Activated naive CD4-positive, alpha-beta T cell treated with anti-CD3 and anti-CD28 coated beads for 36 hours (primary cell): ENCODE measurements around the gene C9orf50. TPM values are rescaled to one million over a fixed set of nuclear protein-coding genes. Genes with fewer than 3 reads are reported as not detected.
"Not testable (repeated sequence)": the region's sequence is repeated elsewhere in the genome, so short reads cannot be mapped to it uniquely, and the experiment has no call there.

Experiments
- CTCF ChIA-PET: fragments of 350-600 bp; sonication (Branson Sonifier 250); formaldehyde crosslinking; loops from one replicate; lab custom pipeline; 2021; ENCODE audit warnings: antibody characterized with exemption; lab: Charles Lee
- DNase-seq: peaks from one replicate; pipeline ENCODE4 v3.0.0-alpha.2; 2020
- H3K27ac Mint-ChIP-seq: one replicate; pipeline ENCODE4 v1.8.0; 2021; ENCODE audit warnings: mild to moderate bottlenecking, mixed read lengths
- H3K27me3 Mint-ChIP-seq: one replicate; pipeline ENCODE4 v1.8.0; 2021; ENCODE audit warnings: low read depth, mixed read lengths
- H3K36me3 Mint-ChIP-seq: one replicate; pipeline ENCODE4 v1.8.0; 2021; ENCODE audit warnings: low read depth, mixed read lengths
- H3K4me1 Mint-ChIP-seq: one replicate; pipeline ENCODE4 v1.8.0; 2021; ENCODE audit warnings: low read depth, mixed read lengths
- H3K4me3 Mint-ChIP-seq: one replicate; pipeline ENCODE4 v1.8.0; 2021; ENCODE audit warnings: mild to moderate bottlenecking, moderate library complexity, mixed read lengths
- H3K9me3 Mint-ChIP-seq: one replicate; pipeline ENCODE4 v1.8.0; 2021; ENCODE audit warnings: mixed read lengths
- intact Hi-C: fragments of 100-400 bp; cut with micrococcal nuclease; formaldehyde crosslinking; loops from one replicate; pipeline ENCODE4 v1.15.1; 2023
- total RNA-seq, 2 experiments: library from RNA; stranded (reverse); gene quantifications; one replicate each; pipeline ENCODE4 v1.2.3, GENCODE V29; 2021

C9orf50 gene
- not detected for total RNA-seq

DNA sequence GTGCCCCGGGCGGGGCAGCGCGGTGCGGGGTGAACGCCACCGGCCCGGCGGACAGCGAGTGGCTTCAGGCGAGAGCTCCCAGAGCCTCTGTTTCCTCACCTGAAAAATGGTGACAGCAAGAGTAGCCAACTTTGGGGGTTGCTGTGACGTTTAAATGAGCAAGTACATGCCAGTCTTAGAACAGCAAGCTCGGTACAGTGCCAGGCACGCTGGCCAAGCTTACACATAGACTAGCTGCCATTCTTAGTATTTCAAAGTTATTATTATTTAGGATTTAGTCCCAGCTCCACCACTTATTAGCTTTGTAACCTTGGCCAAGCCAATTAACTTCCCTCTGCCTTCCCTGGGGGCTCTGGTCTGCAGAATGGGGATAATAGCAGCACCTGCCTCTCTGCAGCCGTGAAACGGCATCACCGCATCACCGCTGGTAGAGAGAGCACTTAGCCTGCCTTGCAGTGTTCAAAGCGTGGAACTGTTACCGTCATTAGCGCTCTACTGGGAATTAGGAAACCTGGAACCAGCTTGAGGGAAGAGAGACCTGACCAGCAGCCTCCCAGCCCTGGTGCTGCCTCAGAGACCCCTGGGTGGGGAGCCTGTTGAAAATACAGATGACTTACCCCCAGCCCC is at the start of gene C9orf50:
Gene C9orf50 (minus strand): TSS at position 433 of the 627 bp plus-strand sequence. CDS start 527 bp downstream, outside the sequence.
- intact Hi-C loops: no loop called here
- CTCF ChIA-PET: interaction anchor here (0.6 to 5.6 kb wide), 8 partner anchors 9 to 514 kb away, joined by 3 to 42 read pairs (median 3); no protein-coding TSS in a partner anchor
- Mint-ChIP-seq H3K36me3 (no peaks in the 10 kb centered on the region), H3K27ac (no peak within 1 kb of the TSS), H3K4me3 (no peak within 1 kb of the TSS), H3K4me1 (peaks cover 15% of the 10 kb centered on the region), H3K9me3 (no peaks in the 10 kb centered on the region), H3K27me3 (peaks cover 25% of the 10 kb centered on the region)
- no peak for DNase-seq

GRCh38 chr9:129669946-129670345 is 49.0 kb upstream of the C9orf50 start:
- intact Hi-C loops: loop anchor here (5.0 kb wide), 1 partner anchor 42 kb away; no protein-coding TSS in a partner anchor
- peaks cover 8% of the 10 kb centered on the region for H3K27me3 Mint-ChIP-seq
- no peak overlapping the region for H3K4me3 Mint-ChIP-seq
- CTCF ChIA-PET: no interaction called here
- DNase-seq: no peak
- H3K9me3 Mint-ChIP-seq: no peaks in the 10 kb centered on the region
- H3K36me3 Mint-ChIP-seq: no peaks in the 10 kb centered on the region
- H3K27ac Mint-ChIP-seq: no peak overlapping the region
- H3K4me1 Mint-ChIP-seq: peaks cover 3% of the 10 kb centered on the region

- Mint-ChIP-seq H3K27ac (no peak overlapping the region), H3K4me3 (no peak overlapping the region), H3K36me3 (no peaks in the 10 kb centered on the region), H3K4me1 (peaks cover 4% of the 10 kb centered on the region), H3K27me3 (peaks cover 11% of the 10 kb centered on the region), H3K9me3 (no peaks in the 10 kb centered on the region)
- CTCF ChIA-PET: no interaction called here
- intact Hi-C loops: no loop called here
- DNase-seq: no peak
Measured at GRCh38 chr9:129669141-129669718, 48.3 kb upstream of the C9orf50 start.

GRCh38 chr9:129667850-129668249 is 46.9 kb upstream of the C9orf50 start:
- Mint-ChIP-seq H3K36me3 (no peaks in the 10 kb centered on the region), H3K27ac (no peak overlapping the region), H3K4me1 (peaks cover 4% of the 10 kb centered on the region), H3K27me3 (peaks cover 11% of the 10 kb centered on the region), H3K4me3 (no peak overlapping the region), H3K9me3 (no peaks in the 10 kb centered on the region)
- DNase-seq: no peak
- CTCF ChIA-PET: no interaction called here
- intact Hi-C loops: no loop called here

GRCh38 chr9:129667378-129667777 is 46.5 kb upstream of the C9orf50 start:
- H3K27me3 Mint-ChIP-seq: peaks cover 11% of the 10 kb centered on the region
- no peak overlapping the region for H3K4me3 Mint-ChIP-seq
- no peak for DNase-seq
- H3K4me1 Mint-ChIP-seq: peaks cover 4% of the 10 kb centered on the region
- CTCF ChIA-PET: interaction anchor here (0.6 kb wide), 1 partner anchor 44 kb away, joined by 3 read pairs; no protein-coding TSS in a partner anchor
- H3K9me3 Mint-ChIP-seq: no peaks in the 10 kb centered on the region
- H3K27ac Mint-ChIP-seq: no peak overlapping the region
- intact Hi-C loops: no loop called here
- no peaks in the 10 kb centered on the region for H3K36me3 Mint-ChIP-seq

GRCh38 chr9:129666575-129666974 is 45.7 kb upstream of the C9orf50 start:
- H3K36me3 Mint-ChIP-seq: no peaks in the 10 kb centered on the region

GRCh38 chr9:129665814-129666520 is 45.1 kb upstream of the C9orf50 start:
- H3K27me3 Mint-ChIP-seq: peaks cover 11% of the 10 kb centered on the region
- CTCF ChIA-PET: interaction anchor here (0.6 kb wide), 1 partner anchor 116 kb away, joined by 4 read pairs; no protein-coding TSS in a partner anchor

More at GRCh38 chr9:129666575-129666974, 45.7 kb upstream of the C9orf50 start:
- Mint-ChIP-seq H3K4me1 (peaks cover 4% of the 10 kb centered on the region), H3K9me3 (no peaks in the 10 kb centered on the region), H3K27ac (no peak overlapping the region), H3K4me3 (no peak overlapping the region), H3K27me3 (peaks cover 11% of the 10 kb centered on the region)
- intact Hi-C loops: no loop called here
- DNase-seq: no peak
- CTCF ChIA-PET: interaction anchor here (0.6 kb wide), 1 partner anchor 43 kb away, joined by 3 read pairs; no protein-coding TSS in a partner anchor

DNA sequence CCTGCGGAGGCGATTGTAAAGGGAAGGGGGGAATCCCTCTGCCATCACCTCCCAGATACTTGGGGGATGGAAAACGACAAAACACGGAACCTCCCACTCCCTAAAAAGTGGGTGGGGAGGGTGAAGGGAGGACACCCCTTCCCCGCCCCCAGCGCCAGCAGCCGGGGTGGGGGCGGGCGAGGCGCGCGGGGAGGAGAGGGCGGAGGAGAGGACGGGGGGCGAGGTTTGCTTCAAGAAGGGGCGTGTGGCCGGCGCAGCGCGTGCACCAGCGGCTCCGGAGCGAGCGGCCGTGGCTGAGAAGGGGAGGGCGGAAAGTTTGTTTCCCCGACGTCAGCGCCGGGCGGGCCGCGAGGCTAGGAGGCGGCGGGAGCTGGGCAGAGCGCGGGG is 44.5 kb upstream of the C9orf50 start, which contains the start of gene PRRX2:
Gene PRRX2 (plus strand): TSS at position 259 of the 387 bp plus-strand sequence. CDS start 221 bp downstream, outside the sequence.
- intact Hi-C loops: no loop called here

More at GRCh38 chr9:129665814-129666520, 45.1 kb upstream of the C9orf50 start:
- intact Hi-C loops: no loop called here
- peak overlapping the region; percentile 15 for H3K4me3 Mint-ChIP-seq
- H3K36me3 Mint-ChIP-seq: no peaks in the 10 kb centered on the region
- H3K4me1 Mint-ChIP-seq: peaks cover 4% of the 10 kb centered on the region
- DNase-seq: no peak
- H3K27ac Mint-ChIP-seq: no peak overlapping the region
- H3K9me3 Mint-ChIP-seq: no peaks in the 10 kb centered on the region

DNA sequence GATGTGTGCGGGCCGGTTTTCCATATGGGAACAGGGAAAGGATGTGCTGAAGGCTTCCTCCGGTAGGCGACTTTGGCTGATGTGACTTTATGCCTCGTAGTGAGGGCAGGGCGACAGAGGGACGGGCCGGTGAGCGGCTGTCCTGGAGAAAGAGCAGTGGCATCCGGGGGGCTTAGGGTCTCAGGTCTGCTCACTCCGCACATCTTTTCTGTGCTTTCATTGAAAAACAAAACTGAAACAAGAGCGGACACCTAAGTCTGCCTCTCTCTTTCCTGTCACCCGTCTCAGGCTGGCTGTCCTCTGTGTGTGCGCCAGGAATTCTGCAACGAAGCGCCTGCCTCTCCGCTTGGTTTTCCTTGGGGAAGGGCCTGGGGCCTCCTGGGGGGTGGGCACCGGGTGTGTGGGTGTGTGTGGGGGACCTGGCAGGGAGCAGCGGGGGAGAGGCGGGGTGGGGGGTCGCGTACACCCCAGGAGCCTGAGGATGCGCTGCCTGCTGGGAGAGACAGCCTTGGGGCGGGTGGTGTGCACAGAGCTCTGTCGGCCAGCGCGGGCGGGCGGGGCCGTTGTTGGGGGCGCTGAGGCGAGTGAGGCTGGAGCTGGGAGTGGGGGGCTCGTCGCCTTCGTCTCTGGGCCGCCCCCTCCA is 44.0 kb upstream of the C9orf50 start:
- DNase-seq: no peak
- peak overlapping the region; percentile 38 for H3K4me3 Mint-ChIP-seq
- intact Hi-C loops: no loop called here
- CTCF ChIA-PET: interaction anchor here (0.6 kb wide), 2 partner anchors 117 to 392 kb away, joined by 3 to 4 read pairs; no protein-coding TSS in a partner anchor
- peaks cover 10% of the 10 kb centered on the region for H3K27me3 Mint-ChIP-seq
- no peak overlapping the region for H3K27ac Mint-ChIP-seq
- no peaks in the 10 kb centered on the region for H3K9me3 Mint-ChIP-seq
- no peaks in the 10 kb centered on the region for H3K36me3 Mint-ChIP-seq
- H3K4me1 Mint-ChIP-seq: peaks cover 4% of the 10 kb centered on the region

More for the DNA sequence above, 44.5 kb upstream of the C9orf50 start, which contains the start of gene PRRX2:
- Mint-ChIP-seq H3K9me3 (no peaks in the 10 kb centered on the region), H3K4me1 (peaks cover 4% of the 10 kb centered on the region), H3K36me3 (no peaks in the 10 kb centered on the region), H3K27me3 (peaks cover 11% of the 10 kb centered on the region), H3K4me3 (peak within 1 kb of the TSS; percentile 38), H3K27ac (no peak within 1 kb of the TSS)
- DNase-seq: no peak
- CTCF ChIA-PET: interaction anchor here (0.6 kb wide), 2 partner anchors 116 to 392 kb away, joined by 3 to 4 read pairs; no protein-coding TSS in a partner anchor

DNA sequence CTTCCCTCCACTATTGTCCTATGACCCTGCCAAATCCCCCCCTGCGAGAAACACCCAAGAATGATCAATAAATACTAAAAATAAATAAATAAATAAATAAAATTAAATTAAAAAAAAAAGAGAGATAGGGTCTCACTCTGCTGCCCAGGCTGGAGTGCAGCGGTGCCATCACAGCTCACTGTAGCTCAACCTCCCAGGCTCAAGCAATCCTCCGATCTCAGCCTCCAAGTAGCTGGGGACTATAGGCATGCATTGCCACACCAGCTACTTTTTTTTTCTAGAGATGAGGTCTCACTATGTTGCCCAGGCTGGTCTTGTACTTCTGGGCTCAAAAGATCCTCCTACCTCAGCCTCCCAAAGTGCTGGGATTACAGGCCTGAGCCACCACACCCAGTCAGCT is 41.3 kb upstream of the C9orf50 start:
- H3K9me3 Mint-ChIP-seq, H3K27me3 Mint-ChIP-seq, H3K4me1 Mint-ChIP-seq, DNase-seq, CTCF ChIA-PET, H3K4me3 Mint-ChIP-seq, H3K27ac Mint-ChIP-seq, intact Hi-C loops, H3K36me3 Mint-ChIP-seq: not testable (repeated sequence)

- Mint-ChIP-seq H3K9me3 (no peaks in the 10 kb centered on the region), H3K27me3 (peaks cover 4% of the 10 kb centered on the region), H3K4me1 (peaks cover 4% of the 10 kb centered on the region), H3K4me3 (no peak overlapping the region), H3K36me3 (no peaks in the 10 kb centered on the region), H3K27ac (no peak overlapping the region)
- DNase-seq: no peak
- intact Hi-C loops: no loop called here
- CTCF ChIA-PET: interaction anchor here (0.6 kb wide), 1 partner anchor 482 kb away, joined by 4 read pairs; no protein-coding TSS in a partner anchor
Measured at GRCh38 chr9:129661029-129661428, 40.1 kb upstream of the C9orf50 start.
